ENCODE results near the gene GNPDA2.
A peak's percentile ranks its signal among the peaks of the same experiment; 100 is the strongest.
"Not testable (repeated sequence)": the region's sequence is repeated elsewhere in the genome, so short reads cannot be mapped to it uniquely, and the experiment has no call there.

The GNPDA2 gene

DNA sequence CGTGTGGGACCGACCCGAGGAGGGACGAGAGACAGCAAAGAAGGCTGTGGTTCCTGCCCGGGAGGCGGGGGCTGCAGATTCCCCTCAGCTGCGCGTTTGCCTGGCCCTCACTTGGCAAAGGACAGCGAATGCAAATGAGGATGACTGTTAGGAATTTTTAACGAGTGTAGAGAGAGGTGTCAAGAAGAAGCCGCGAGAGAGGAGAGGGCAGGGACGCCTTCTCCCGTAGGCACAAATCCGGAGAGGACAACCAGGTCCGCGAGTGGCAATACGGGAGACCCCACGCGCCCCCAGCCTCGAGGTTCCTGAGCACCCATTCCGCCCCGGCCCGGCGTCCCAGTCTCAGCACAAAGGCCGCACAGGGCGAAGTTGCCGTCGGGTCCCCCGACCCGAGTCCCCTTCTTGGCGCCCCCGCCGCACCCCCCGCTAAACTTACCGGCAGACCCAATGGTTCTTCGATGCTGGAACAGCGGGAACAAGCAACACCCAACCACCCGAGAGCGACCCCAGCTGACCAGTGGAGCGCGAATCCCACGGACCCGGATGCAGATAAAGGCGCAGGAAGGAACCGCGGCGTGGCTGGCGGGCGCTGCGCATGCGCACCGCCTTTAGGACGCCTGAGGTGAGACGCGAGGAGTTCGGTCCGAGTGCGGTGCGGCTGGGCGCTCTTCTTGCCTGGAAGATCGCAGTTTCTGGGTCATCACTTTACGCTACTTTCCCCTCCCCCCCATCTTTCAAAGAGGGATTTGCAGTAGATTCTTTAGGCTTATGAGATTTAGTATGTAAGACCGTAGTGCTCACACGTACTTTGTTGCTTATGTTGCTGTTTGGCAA is at the start of gene GNPDA2:
Gene GNPDA2 (minus strand): TSS at position 519 of the 834 bp plus-strand sequence. CDS start 4,349 bp downstream, outside the sequence.
- DNase-seq = peak; percentile 75

DNA sequence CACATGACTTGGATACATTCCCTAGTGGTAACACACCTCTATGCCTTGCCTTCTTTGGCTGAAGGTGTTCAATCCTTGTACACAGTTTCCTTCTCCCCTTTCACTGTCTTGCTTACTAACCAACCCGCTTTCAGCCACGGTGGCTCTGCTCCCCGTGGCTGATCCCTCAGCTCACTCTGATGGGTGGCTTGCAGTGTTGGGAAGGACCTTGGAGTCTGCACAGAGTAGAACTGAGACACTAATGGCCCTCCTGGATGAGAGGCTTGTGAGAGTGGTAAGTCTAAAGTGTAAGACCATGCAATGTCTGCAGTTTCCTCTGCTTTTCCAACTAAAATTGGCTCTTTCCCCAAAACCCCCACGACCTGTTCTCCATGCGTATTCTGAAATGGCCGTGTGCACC is 46.0 kb upstream of the GNPDA2 start:
- DNase-seq = no peak

DNA sequence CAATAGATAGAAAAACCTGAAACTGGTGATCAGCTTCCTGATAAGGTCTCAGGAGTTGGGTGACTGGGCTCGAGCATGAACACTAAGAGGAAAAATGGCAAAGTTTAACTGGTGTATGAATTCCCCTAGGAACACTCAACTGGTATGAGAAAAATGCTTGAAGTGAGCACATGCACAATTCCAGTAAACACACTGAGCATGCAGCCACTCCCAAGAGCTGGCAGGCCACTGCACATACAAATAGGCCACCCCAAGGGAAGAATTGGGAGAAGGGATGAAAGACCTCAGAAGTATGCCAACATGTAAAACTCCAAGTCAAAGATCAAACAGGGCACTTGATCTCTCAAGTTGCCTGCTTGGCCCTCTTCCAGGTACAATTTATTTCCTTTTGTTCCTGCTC is 45.4 kb upstream of the GNPDA2 start:
- no peak for DNase-seq

DNA sequence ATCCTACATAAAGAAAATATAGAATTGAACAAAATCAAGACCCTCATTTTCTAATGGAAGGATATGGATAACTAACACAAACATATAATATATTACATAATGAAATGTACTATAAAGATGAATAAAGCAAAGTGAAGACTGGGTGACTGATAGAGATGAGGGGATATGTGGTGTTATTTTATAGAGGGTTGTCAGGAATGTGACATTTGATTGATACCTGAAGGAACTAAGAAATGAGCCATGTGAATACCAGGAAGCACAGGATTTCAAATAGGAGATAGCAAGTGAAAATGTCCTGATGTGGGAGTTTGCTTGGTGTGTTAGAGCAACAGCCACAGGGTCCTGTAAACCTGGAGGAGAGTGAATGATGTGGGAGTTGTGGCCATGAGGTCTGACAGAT is 40.1 kb upstream of the GNPDA2 start:
- DNase-seq = no peak

DNA sequence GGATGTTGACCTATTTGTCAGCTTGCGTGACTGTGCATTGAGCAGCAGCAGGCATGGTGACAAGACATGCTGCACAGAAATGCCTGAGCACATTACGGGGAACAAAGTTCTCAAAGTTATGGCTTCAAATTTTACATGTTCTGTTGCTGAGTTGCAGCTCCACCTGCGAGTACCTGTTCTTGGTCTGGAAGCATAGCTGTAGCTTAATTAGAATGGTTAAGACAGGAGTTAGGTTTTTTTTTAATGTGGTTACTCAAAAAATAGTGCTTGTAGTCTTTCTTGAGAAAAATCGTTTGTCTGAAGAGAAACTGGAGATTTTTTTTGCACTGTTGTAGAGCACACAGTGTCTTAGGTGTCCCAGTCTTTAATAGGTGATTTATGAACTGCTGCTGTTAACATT is 38.8 kb upstream of the GNPDA2 start:
- no peak for DNase-seq

DNA sequence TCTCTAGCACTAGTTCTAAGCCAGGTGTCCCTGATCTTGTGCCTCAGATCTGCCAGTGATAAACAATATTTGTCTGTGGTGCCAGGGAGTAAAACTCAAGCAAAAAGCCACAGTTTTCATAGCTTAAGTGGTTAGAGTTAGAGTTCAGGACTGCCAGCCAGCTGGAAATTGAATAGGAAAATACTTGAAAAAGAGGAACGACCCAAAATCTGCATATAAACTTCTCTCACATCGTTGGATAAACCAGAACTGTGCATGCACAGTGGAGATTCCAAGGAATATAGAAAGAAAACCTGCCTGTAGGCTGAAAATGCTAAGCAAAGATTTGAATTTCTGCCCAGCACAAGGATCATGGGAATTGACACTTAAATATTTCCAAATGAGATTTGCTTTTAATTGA is 35.0 kb upstream of the GNPDA2 start:
- DNase-seq = no peak

DNA sequence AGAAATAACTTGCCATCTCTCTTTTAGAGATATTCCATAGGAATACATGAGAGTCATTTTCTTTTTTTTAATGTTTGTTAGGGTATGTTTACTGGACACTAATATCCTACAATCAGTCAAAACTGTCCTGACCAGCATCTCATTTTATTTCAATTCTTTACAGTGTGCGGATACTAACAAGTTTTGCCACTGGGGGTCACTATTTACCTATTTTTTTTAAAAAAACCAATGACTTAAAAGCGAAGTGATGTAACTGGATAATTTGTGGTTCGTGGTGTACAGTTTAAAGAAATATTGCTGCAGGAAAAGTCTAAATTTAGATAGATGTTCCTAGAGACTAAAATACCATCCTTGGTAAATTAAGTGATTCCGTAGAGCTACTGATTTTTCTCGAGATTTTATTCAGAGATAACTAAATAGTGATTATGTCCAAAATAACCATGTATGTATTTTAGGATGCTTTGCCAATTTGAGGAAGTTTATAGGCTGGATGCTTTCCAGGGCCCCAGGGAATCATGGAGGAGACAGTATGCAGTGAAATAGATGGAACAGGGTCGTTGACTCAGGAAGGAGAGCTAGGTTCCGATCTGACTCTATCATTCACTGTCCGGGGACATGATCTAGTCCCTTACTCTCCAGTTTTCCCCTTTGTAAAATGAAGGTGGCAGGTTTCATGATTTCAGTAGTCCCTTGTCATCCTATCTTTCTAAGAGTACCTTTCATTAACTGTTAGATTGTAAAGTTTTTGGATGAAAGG is 34.0 kb upstream of the GNPDA2 start:
- no peak for DNase-seq

DNA sequence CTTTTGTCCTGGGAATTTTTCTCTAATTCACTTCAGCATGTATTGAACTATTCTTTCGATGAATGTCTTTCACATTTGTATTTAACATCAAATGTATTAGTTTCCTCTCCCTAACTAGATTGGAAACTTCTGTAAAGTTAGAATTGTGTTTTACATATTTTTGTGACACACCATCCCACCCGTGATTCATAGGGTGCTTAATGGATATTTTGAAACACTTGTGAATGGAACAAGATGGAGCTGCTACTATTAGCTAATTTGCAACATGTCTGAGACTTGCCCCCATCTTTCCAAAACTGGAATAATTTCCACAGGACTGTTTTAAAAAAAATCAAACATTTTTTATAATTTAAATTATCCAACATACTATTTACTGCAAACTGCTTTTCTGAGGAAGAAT is 30.2 kb upstream of the GNPDA2 start:
- no peak for DNase-seq

DNA sequence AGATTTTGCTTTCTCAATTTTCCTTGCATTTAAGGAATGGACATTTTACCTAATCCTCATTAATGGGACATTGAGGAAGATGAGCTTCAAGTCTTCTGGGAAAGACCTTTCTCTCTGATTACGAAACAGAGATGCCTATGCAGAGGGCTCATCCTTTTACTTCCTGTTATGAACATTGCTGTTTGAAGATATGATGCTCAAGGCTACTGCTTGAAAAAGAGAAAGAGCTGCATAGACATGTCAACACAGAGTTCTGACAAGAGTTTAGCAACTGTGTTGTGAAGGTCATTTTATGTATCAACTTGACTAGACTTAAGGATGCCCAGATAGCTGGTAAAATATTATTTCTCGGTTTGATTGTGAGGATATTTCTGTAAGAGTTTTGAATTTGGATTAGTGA is 13.8 kb upstream of the GNPDA2 start:
- no peak for DNase-seq

DNA sequence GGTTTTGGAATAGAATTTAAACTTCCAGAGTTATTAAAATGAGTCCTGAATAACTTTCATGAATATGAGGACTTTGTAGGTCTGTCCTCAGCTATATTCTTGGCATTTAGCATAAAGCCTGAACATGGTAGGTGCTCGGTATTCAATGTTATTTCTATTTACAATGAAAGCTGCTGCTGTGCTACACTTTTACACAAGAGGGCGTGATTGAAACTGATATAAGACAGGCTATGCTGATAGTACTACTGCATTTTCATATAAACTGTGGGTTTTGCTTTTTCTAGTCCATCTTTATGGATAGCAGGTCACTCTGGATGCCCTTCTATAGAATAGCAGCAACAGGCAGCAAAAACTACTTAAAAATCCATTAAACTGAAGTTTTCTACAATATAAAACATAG is 12.3 kb upstream of the GNPDA2 start:
- no peak for DNase-seq

DNA sequence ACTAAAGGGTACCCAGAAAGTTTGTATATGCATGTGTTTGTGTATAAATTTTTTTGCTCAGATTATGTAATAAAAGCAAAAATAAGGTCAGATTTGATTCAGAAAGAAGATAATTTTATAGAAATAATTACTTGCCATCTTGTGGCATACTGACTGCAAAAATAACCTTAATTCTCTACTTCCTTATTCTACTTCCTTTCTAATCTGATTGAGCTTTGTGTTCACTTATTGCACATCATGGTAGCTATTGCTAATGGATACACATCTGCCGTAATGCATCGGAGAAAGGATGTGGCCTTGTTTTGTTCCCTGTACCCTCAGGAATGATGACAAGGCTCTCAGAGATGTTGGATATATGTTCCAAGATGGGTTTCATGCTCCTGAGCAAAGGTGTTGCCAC is 10.5 kb upstream of the GNPDA2 start:
- no peak for DNase-seq

DNA sequence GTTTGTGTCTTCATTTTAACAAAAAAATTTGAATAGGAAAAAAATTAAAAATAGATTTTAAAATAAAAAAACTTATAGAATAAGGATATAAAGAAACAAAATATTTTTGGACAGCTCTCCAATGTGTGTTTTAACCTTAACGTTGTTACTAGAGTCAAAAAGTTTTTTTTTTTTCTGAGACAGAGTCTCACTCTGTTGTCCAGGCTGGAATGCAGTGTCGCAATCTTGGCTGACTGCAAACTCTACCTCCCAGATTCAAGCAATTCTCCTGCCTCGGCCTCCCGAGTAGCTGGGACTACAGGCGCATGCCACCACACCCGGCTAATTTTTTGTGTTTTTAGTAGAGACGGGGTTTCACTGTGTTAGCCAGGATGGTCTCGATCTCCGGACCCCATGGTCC is 2.3 kb upstream of the GNPDA2 start:
- DNase-seq = not testable (repeated sequence)

DNA sequence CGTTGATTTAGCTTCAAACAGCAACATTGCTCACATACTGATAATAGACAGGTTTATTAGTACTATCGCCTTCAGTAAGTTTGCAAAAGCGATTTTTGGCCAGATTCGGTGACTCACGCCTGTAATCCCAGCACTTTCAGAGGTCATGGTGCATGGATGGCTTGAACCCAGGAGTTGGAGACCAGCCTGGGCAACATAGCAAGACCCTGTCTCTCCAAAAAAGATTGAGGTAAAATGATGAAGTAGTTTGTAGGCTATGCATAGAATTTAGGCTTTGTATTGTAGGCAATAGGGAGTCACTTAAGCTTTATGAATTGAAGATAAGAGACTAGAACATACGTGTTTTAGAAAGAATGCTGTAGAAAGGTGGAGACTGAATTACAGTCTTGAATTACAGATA is 1.1 kb upstream of the GNPDA2 start:
- no peak for DNase-seq

DNA sequence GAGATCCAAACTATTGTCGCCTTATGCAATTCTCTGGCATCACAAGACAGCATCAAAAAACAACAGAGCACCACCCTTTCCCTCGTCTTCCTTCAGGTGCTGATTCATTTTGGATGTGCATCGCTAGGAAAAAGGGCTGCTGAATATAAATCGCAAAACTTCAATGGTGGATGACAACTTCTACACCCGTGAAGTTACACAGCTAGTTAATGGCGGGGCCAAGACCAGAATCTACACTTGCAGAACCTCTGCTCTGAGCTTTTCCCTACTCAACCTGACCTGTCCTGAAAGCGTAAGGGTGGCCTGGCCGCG is 674 bp downstream of the GNPDA2 start:
- no peak for DNase-seq

DNA sequence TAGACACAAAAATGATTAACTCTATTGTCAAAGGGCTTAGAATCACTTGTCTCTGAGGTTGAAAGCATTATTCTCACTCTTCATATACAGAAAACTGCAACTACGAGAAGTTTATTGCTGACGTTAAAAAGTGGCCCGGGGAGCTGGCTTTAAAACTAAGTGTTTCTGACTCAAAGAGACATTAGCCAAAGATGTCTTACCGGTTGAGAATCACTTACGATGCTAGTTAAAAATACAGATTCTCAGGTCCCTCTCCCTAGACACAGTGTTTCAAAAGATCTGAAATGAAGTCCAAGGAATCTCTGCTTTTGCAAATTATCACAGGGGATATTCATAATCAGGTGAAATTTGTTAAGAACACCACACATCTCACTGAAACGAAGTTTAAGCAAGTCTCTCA is 1.2 kb downstream of the GNPDA2 start:
- DNase-seq = no peak

DNA sequence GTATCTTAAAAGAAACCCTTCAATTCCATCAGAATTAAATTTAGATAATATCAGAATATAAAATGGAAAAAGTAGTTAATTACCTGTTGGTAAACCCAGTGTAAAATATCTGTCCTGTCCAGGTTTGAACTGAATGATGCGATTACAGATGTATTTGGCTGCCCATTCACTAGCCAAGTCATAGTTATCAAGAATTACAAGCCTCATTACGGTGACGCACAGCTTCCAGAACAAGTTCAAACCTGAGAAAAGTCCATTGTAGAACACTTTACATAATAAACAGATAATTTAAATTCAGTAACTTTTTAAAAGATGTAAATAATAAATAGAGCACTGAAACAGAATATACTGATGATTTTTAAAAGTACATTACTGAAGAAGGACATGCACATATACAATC is 4.4 kb downstream of the GNPDA2 start:
- no peak for DNase-seq

DNA sequence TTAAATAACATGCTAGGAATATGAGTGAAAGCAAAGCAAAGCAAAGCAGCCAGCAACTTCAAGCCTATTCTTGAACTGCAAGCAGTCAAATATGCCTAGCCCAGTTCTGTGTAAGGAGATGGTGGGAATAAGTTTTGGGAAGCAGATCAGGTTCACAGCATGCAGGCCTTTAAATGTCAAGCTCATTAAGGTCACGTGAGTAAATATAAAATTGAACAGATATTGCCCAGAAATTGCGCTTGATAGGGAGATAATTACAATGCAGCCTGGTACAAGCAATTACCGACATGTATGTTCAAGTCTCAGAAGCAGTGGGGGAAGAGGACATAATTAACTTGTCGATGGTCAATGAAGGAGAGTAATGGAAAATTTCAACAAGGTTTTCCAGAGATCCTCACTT is 6.0 kb downstream of the GNPDA2 start:
- DNase-seq = no peak

DNA sequence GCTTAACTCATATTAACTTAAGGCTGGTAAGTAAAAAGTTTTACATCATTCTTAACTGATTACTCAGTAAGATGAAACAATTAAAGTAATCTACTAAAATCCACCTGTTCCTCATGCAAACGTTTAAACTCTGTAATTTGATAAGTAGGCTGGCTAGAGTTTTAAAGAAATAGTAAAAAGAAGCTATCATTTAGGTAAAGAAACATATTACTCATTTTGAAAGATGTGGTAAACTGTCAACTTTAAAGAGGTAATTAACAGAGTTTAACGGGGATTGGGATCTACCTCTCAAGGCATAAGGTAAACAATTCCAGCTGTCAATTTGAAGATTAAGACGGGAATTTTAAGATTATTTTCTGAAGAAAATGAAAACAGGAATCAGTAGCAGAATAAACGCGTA is 9.8 kb downstream of the GNPDA2 start:
- DNase-seq = no peak

DNA sequence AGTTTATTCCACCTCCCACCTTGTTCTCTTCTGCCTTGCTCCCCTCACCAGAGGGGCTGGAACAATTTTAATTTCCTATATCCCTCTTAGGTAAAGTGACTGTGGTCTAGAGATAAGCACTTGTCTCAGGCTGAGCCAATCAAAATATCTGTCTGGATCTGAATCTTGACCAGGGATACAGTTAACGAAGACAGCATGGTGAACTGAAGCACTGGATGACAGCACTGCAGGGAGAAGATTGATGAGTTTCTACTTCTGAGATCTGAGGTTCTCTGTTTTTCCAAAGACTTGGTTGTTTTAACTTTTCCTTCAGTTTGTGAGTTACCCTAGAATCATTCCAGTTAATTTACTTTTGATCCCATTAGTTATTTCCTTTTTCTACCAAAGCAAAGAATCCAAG is 13.2 kb downstream of the GNPDA2 start:
- DNase-seq = no peak

DNA sequence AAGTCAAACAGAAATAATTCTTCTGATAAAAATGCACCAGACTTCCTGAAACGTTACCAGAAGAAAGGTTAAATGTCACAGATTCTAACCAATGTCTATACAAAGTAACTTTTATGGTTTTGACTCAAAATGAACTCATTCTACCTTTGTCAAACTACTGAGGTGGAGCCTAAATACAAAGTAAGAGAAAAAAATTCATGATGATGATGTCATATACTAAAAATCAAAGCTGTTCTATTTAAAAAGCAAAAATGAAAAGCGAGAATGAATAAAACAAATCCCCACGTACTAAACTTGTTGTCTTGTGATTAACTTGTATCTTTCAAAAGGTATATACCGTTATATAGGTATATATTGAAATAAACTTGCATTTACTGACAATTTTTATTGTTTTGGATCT is 21.7 kb downstream of the GNPDA2 start:
- DNase-seq = no peak

DNA sequence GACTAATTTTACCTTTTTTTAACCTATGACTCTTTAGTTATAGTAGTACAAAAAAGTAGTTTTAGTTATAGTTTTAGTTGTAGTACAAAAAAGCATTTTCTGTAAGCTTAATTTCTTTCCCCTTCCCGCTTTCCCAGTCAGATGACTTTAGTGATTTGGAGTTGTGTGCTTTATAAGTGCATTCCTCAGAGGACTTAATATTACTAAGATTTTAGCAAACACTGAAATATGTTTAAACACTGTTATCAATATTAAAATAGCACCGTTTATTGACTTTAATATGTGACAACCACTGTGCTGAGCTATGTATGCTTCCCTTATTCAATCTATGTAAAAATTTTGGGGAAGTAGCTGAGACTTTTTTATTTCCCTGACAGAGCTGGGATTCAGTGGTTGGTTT is 25.3 kb downstream of the GNPDA2 start:
- DNase-seq = no peak

DNA sequence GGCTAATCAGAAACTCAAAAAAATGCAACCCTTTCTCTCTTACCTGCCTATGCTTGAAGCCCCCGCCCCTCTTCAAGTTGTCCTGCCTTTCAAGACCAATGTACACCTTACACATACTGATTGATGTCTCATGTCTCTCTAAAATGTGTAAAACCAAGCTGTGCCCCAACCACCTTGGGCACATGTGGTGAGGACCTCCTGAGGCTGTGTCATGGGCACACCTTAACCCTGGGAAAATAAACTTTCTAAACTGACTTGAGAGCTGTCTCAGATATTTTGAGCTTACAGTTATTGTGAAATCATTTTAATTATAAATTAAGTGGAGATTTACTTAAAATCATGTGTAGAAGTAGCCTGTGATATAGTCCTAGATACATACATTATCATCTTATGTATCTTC is 25.9 kb downstream of the GNPDA2 start:
- DNase-seq = no peak

DNA sequence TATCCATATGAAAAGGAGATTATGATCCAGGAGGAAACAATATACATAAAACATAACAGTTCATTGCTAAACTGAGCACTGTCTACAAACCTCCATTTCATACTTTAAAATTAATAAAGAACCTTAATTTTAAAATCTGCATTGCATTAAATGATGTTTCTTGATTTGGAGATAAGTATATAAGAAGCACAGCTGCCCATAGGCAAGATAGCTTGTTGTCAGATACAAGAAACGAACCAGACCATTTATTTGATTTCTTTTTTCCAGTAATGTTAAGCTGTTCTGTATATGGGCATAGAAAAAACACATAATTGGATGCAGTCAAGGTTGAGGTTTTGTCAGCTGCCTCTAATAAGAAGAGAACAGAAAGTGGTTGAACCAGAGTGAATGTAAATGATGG is 41.7 kb downstream of the GNPDA2 start:
- no peak for DNase-seq

DNA sequence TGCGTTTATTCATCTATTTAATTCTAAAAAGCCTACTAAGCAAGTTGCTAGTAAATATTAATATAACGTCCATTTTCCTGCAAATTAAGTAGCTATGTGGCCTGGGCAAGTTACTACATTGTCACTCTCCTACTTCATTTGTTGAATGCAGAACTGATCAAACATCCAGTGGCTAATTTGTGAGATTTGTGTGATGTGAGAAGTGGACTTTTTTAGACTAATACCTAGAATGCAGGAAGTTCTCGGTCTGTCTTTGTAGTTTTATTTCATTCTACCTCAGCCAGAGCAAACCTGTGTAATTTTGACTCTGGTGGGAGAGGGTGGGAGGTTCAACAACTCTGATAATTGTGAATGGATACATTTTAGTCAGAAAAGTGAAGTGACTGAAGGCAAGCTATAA is 47.3 kb downstream of the GNPDA2 start:
- no peak for DNase-seq
